PFSK-1 (cell line): ENCODE results near the gene C1orf94.

Experiments
- FOXP2 ChIP-seq: optimal IDR thresholded peaks from 2 replicates; pipeline ENCODE3; 2011; ENCODE audit warnings: borderline replicate concordance, control low read depth, inconsistent platforms; ENCODE audit not compliant: insufficient read depth; ENCODE audit errors: extremely low read length, extremely low read depth
- POLR2AphosphoS5 ChIP-seq: IDR thresholded peaks from 2 replicates; pipeline ENCODE4 v1.6.1; 2012; ENCODE audit warnings: low read depth, mild to moderate bottlenecking, control low read depth, low read length, moderate library complexity
- SIN3A ChIP-seq: IDR thresholded peaks from 2 replicates; pipeline ENCODE4 v1.6.1; 2012; ENCODE audit warnings: mild to moderate bottlenecking, low read length, moderate library complexity, borderline replicate concordance; ENCODE audit not compliant: insufficient read depth
- TAF1 ChIP-seq: IDR thresholded peaks from 2 replicates; pipeline ENCODE4 v1.6.1; 2012; ENCODE audit warnings: low read length, control low read depth, borderline replicate concordance; ENCODE audit not compliant: insufficient read depth
- TF ChIP-seq, protein P1 (sequence below), 2 experiments: IDR thresholded peaks; 2 replicates each; pipeline versions ENCODE4 v1.6.1 to v1.8.0; 2011 to 2012; ENCODE audit warnings: low read depth in 2 of 2, low read length in 2 of 2, control low read depth in 1 of 2, inconsistent platforms in 1 of 2, mild to moderate bottlenecking in 1 of 2, moderate library complexity in 1 of 2; ENCODE audit not compliant: insufficient read depth in 1 of 2

C1orf94 gene

DNA sequence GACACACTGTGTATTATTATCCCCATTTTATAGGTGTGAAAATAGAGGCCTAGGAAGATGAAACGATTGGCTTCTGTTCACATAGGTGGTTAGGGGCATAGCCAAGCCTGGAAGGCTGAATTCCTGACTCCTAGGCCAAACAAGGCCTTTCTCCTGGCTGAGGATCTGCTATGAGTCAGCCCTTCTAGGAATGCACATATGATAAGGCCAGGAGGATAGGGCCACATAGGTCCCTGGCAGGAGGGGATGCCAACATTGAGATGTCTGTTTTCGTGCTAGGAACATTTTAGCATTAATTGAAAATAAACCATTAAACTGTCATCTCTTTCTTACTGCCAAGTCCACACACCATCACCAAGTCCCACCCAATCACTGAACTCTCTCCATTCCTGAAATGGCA lies 20.8 kb upstream of the C1orf94 start:
- TF ChIP-seq POLR2AphosphoS5: no peak
- TF ChIP-seq FOXP2: no peak

DNA sequence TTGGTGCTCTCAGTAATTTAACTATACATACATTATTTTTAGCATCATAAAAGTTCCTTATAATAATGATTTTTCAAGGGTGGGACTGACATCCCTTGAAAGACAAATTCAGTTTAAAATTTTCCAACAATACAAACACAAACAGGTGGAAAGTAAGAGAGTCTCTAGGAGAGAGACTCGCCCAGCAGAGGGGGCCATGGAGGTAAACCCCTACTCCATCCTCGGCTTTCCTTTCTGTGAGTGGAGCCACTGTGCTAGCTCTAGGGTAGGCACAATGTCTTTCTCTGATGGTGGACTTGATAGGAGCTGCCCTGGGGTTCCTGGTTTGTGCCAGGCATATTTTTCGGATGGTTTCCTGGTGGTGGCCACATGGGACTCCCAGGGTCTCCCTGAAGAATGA lies 20.0 kb upstream of the C1orf94 start:
- TF ChIP-seq, protein P1, sequence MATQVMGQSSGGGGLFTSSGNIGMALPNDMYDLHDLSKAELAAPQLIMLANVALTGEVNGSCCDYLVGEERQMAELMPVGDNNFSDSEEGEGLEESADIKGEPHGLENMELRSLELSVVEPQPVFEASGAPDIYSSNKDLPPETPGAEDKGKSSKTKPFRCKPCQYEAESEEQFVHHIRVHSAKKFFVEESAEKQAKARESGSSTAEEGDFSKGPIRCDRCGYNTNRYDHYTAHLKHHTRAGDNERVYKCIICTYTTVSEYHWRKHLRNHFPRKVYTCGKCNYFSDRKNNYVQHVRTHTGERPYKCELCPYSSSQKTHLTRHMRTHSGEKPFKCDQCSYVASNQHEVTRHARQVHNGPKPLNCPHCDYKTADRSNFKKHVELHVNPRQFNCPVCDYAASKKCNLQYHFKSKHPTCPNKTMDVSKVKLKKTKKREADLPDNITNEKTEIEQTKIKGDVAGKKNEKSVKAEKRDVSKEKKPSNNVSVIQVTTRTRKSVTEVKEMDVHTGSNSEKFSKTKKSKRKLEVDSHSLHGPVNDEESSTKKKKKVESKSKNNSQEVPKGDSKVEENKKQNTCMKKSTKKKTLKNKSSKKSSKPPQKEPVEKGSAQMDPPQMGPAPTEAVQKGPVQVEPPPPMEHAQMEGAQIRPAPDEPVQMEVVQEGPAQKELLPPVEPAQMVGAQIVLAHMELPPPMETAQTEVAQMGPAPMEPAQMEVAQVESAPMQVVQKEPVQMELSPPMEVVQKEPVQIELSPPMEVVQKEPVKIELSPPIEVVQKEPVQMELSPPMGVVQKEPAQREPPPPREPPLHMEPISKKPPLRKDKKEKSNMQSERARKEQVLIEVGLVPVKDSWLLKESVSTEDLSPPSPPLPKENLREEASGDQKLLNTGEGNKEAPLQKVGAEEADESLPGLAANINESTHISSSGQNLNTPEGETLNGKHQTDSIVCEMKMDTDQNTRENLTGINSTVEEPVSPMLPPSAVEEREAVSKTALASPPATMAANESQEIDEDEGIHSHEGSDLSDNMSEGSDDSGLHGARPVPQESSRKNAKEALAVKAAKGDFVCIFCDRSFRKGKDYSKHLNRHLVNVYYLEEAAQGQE (IDR thresholded peaks at IDR 0.05; ENCODE audit: insufficient read depth in 1 of 2, low read depth in 2 of 2, low read length in 2 of 2): no peak
- TF ChIP-seq SIN3A: no peak
- TF ChIP-seq FOXP2: no peak
- TF ChIP-seq TAF1: no peak
- no peak for TF ChIP-seq POLR2AphosphoS5

DNA sequence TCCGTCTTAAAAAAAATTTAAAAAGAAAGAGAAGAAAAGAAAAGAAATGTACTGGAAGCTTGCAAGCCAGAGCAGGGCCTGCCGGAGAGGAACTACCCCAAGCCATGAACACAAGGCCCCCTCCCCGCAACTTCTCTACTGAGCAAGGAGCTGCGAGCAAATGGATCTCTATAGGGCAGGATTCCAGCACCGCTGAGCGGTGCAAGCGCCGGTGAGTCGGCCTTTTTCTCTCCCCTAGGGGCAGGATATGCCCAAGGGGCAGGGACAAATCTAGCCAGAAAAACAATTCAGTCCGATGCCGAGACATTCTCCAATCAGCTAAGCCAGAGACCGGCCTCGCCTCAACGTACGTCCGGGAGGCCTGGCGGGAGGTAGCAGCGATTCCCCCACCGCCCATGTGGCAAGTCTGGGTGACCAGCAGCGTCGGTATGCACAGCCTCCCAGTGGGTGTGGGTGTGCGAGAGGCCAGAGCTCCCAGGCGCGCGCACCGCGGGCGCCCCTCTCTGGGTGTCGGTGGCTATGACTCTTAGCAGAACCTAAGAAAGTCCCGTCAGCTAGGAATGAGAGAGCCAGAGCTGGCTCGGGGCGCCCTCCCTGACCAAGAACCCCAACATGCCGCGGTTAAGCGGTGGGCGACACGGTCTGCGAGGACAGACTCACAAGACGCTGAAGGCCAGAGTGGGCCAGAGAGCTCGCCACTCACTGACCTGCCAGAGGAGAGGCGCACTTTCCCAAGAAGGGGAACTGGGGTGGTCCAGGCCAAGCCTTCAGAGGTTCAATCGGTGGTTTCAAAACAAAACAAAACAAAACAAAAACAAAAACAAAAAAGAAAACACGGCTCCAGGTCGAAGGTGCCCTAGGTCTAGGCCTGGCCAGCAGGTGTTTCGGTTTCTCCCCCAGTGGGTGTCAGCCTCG lies 13.6 kb upstream of the C1orf94 start:
- TF ChIP-seq, protein P1 (IDR thresholded peaks at IDR 0.05; ENCODE audit: insufficient read depth in 1 of 2, low read depth in 2 of 2, low read length in 2 of 2): no peak
- no peak for TF ChIP-seq SIN3A
- no peak for TF ChIP-seq POLR2AphosphoS5
- TF ChIP-seq FOXP2: no peak
- TF ChIP-seq TAF1: no peak

DNA sequence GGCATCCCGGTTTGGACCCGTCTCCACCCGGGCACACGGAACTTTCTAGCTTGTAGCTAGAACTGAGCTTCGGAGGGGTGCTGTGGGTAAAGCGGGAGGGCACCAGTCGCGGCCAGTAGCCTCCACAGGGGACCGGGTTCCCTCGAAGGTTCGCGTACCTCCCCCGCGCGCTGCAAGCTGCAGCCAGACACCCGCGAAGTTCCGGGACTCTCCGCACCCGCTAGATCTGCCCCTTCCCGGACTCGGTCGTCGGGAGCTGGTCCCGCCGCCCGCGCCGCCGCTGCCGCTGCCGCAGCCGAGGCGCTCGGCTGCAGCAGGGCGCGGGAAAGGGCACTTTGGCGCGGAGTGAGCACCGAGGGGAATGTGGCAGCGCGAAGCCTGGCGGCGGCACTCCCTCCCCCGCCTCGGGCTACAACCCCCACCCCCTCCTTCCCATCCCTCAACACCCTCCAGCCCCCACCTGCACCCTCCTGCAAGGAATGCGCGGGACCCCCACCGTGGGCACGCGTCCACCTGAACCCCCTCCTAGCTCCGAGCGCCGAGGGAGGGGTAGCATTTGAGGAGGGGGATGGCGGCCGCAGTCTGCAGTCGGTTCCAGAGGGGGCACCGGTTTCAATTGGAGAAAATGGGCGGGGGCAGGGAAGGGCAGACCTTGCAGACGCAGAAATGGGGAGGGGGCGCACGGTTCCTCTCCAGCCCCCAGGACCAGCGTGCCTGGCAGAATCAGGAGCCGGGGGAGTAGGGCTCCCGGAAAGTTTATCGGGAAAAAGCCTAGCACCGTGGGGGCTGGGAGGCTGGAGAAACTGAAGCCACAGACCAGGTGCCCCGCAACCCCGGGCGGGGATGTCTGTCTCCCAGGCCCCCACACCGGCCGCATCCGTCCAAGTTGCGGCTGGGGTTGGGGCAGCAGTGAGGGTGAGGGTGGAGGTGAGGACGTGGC lies 12.6 kb upstream of the C1orf94 start:
- TF ChIP-seq, protein P1 (IDR thresholded peaks at IDR 0.05; ENCODE audit: insufficient read depth in 1 of 2, low read depth in 2 of 2, low read length in 2 of 2): no peak
- no peak for TF ChIP-seq SIN3A
- no peak for TF ChIP-seq TAF1
- TF ChIP-seq FOXP2: no peak
- no peak for TF ChIP-seq POLR2AphosphoS5

GRCh38 chr1:34164771-34165391 lies 11.8 kb upstream of the C1orf94 start, which contains the start of gene CSMD2:
TSS of gene CSMD2 (minus strand) at chr1:34165230. CDS start at chr1:34165097, 133 bp downstream.
- TF ChIP-seq, protein P1 (IDR thresholded peaks at IDR 0.05; ENCODE audit: insufficient read depth in 1 of 2, low read depth in 2 of 2, low read length in 2 of 2): no peak
- TF ChIP-seq TAF1: no peak
- no peak for TF ChIP-seq SIN3A
- TF ChIP-seq POLR2AphosphoS5: no peak
- no peak for TF ChIP-seq FOXP2
